Uterus (tissue), 4 donors: ENCODE results near the gene GIGYF2. TPM values are rescaled to one million over a fixed set of nuclear protein-coding genes. Genes with fewer than 3 reads are reported as not detected.

Experiments used
- DNase-seq, 2 donors: peaks; one replicate each; pipeline ENCODE4 v3.0.0-alpha.2; 2019 to 2020
- H3K27ac ChIP-seq, 2 donors: fragments of 200-600 bp; sonication (generic); 1 replicate in 1 of 2; 2 replicates in 1 of 2; pipeline ENCODE4 v1.5.1; 2016 to 2018
- H3K27me3 ChIP-seq, 2 donors: fragments of 200-600 bp; sonication (generic); one replicate each; pipeline ENCODE4 v1.5.1; 2018 to 2019; ENCODE audit warnings: control low read depth in 1 of 2
- H3K36me3 ChIP-seq, 2 donors: fragments of 200-600 bp; sonication (generic); one replicate each; pipeline ENCODE4 v1.5.1; 2019; ENCODE audit warnings: control low read depth in 1 of 2
- H3K4me1 ChIP-seq, 2 donors: fragments of 200-600 bp; sonication (generic); one replicate each; pipeline ENCODE4 v1.5.1; 2018 to 2019; ENCODE audit warnings: control low read depth in 1 of 2
- H3K4me3 ChIP-seq, 2 donors: fragments of 200-600 bp; sonication (generic); 1 replicate in 1 of 2; 2 replicates in 1 of 2; pipeline ENCODE4 v1.5.1; 2018 to 2019; ENCODE audit warnings: mild to moderate bottlenecking in 1 of 2
- H3K9me3 ChIP-seq, 2 donors: fragments of 200-600 bp; sonication (generic); one replicate each; pipeline ENCODE4 v1.5.1; 2019; ENCODE audit warnings: control low read depth in 1 of 2
- CTCF ChIP-seq, 4 experiments: fragments of 200-600 bp in 2 of 4; fragments of 450-650 bp in 2 of 4; sonication (generic) in 2 of 4; IDR thresholded peaks; one replicate each; pipeline ENCODE4 v1.5.1; 2016 to 2019; ENCODE audit warnings: antibody characterized with exemption in 4 of 4, mild to moderate bottlenecking in 2 of 4, moderate library complexity in 1 of 4
- POLR2A ChIP-seq, 2 donors: fragments of 450-650 bp; IDR thresholded peaks; one replicate each; pipeline ENCODE4 v1.6.1; 2016; ENCODE audit warnings: antibody characterized with exemption in 2 of 2, mild to moderate bottlenecking in 1 of 2, moderate library complexity in 1 of 2
- intact Hi-C: fragments of 100-400 bp; cut with DNase I; formaldehyde crosslinking; loops from one replicate; pipeline ENCODE4 v1.15.1; 2023; ENCODE audit warnings: low total_unique reads
- total RNA-seq, 4 donors: library from RNA; depleted of rRNA in 3 of 4; stranded (reverse); fragments of >200 nt in 3 of 4; gene quantifications; one replicate each; pipeline versions ENCODE4 v1.1.0 to v1.2.4, GENCODE V29; 2014 to 2023
- donor health status: DM: yes; HTN: yes; CAD: no.

The GIGYF2 gene
- total RNA-seq, 4 donors from 2014 or later = 16.5 to 125 (median 97.3) TPM

GRCh38 chr2:232783278-232783677, 86.1 kb downstream of the GIGYF2 start:
- no peak overlapping the region for H3K4me3 ChIP-seq
- H3K4me1 ChIP-seq = no peaks in the 10 kb centered on the region
- no peak for DNase-seq
- intact Hi-C loops = no loop called here
- no peak for TF ChIP-seq POLR2A (IDR thresholded peaks at IDR 0.05)
- TF ChIP-seq CTCF (IDR thresholded peaks at IDR 0.05) = no peak
- no peaks in the 10 kb centered on the region for H3K27me3 ChIP-seq
- no peaks in the 10 kb centered on the region for H3K9me3 ChIP-seq
- H3K36me3 ChIP-seq = no peaks in the 10 kb centered on the region
- H3K27ac ChIP-seq = no peak overlapping the region

- TF ChIP-seq POLR2A (IDR thresholded peaks at IDR 0.05) = no peak
- no peak for TF ChIP-seq CTCF (IDR thresholded peaks at IDR 0.05)
- H3K4me1 ChIP-seq = no peaks in the 10 kb centered on the region
- H3K27me3 ChIP-seq = no peaks in the 10 kb centered on the region
- no peak overlapping the region for H3K27ac ChIP-seq
- H3K36me3 ChIP-seq = no peaks in the 10 kb centered on the region
- H3K4me3 ChIP-seq = no peak overlapping the region
- intact Hi-C loops = no loop called here
- DNase-seq = no peak
- H3K9me3 ChIP-seq = no peaks in the 10 kb centered on the region
These were observed 90.7 kb downstream of the GIGYF2 start for GRCh38 chr2:232787806-232788205.

GRCh38 chr2:232789082-232789481, 92.0 kb downstream of the GIGYF2 start:
- no peak overlapping the region for H3K27ac ChIP-seq
- H3K36me3 ChIP-seq = no peaks in the 10 kb centered on the region
- H3K4me1 ChIP-seq = no peaks in the 10 kb centered on the region
- H3K27me3 ChIP-seq = no peaks in the 10 kb centered on the region
- no peak overlapping the region for H3K4me3 ChIP-seq
- TF ChIP-seq POLR2A (IDR thresholded peaks at IDR 0.05) (no peak), CTCF (IDR thresholded peaks at IDR 0.05) (no peak)
- intact Hi-C loops = no loop called here
- H3K9me3 ChIP-seq = no peaks in the 10 kb centered on the region
- no peak for DNase-seq

- Histone ChIP-seq H3K4me3 (no peak overlapping the region), H3K36me3 (no peaks in the 10 kb centered on the region), H3K4me1 (no peaks in the 10 kb centered on the region), H3K27me3 (no peaks in the 10 kb centered on the region), H3K9me3 (no peaks in the 10 kb centered on the region), H3K27ac (no peak overlapping the region)
- TF ChIP-seq CTCF (IDR thresholded peaks at IDR 0.05) = no peak
- no peak for TF ChIP-seq POLR2A (IDR thresholded peaks at IDR 0.05)
- intact Hi-C loops = no loop called here
- no peak for DNase-seq
These were observed 94.4 kb downstream of the GIGYF2 start for GRCh38 chr2:232791518-232791917.

GRCh38 chr2:232793271-232793670, 96.1 kb downstream of the GIGYF2 start:
- no peaks in the 10 kb centered on the region for H3K4me1 ChIP-seq
- H3K36me3 ChIP-seq = no peaks in the 10 kb centered on the region
- H3K9me3 ChIP-seq = no peaks in the 10 kb centered on the region
- H3K4me3 ChIP-seq = no peak overlapping the region
- TF ChIP-seq CTCF (IDR thresholded peaks at IDR 0.05) = no peak
- no peak for DNase-seq
- intact Hi-C loops = no loop called here
- H3K27me3 ChIP-seq = no peaks in the 10 kb centered on the region
- no peak overlapping the region for H3K27ac ChIP-seq
